BJ (cell line): ENCODE measurements around the gene TSHR. TPM values are rescaled to one million over a fixed set of nuclear protein-coding genes. Genes with fewer than 3 reads are reported as not detected.
A peak's percentile ranks its signal among the peaks of the same experiment; 100 is the strongest.

Experiments
- CTCF ChIA-PET: fragments of 350-600 bp; formaldehyde crosslinking; extraction: SDS; loops from one replicate; lab custom pipeline; 2021; ENCODE audit warnings: antibody characterized with exemption, inconsistent platforms; lab: Yijun Ruan, JAX
- POLR2A ChIA-PET: fragments of 300-600 bp; sonication (Branson Sonifier 250); formaldehyde crosslinking; extraction: SDS; loops from one replicate; lab custom pipeline; 2021; ENCODE audit warnings: antibody characterized with exemption; lab: Charles Lee
- DNase-seq: peaks from one replicate; pipeline ENCODE4 v3.0.0-alpha.2; 2011; ENCODE audit warnings: low read depth
- H3K27me3 ChIP-seq: 2 replicates; pipeline ENCODE4 v1.6.0; 2011; ENCODE audit warnings: low read length; ENCODE audit not compliant: control insufficient read depth, insufficient read depth
- H3K36me3 ChIP-seq: 2 replicates; pipeline ENCODE4 v1.5.1; 2011; ENCODE audit warnings: low read length; ENCODE audit not compliant: control insufficient read depth, insufficient read depth
- H3K4me3 ChIP-seq: 2 replicates; pipeline ENCODE4 v1.5.1; 2011; ENCODE audit warnings: low read depth, mild to moderate bottlenecking, control low read depth, low read length
- CTCF ChIP-seq: IDR thresholded peaks from 2 replicates; pipeline ENCODE4 v1.5.1; 2011; ENCODE audit warnings: low read depth, mild to moderate bottlenecking, control low read depth, inconsistent platforms, low read length, moderate library complexity; ENCODE audit not compliant: insufficient read depth
- polyA plus RNA-seq: library from polyadenylated mRNA; depleted of rRNA; stranded (reverse); fragments of >200 nt; gene quantifications from 2 replicates; pipeline ENCODE4 v1.2.3, GENCODE V29; 2011

The TSHR gene
- polyA plus RNA-seq, 1 experiment: not detected

GRCh38 chr14:81137316-81137715, 181.9 kb downstream of the TSHR start:
- POLR2A ChIA-PET: no interaction called here
- TF ChIP-seq CTCF: no peak
- no peaks in the 10 kb centered on the region for H3K27me3 ChIP-seq
- no peak overlapping the region for H3K4me3 ChIP-seq
- no peaks in the 10 kb centered on the region for H3K36me3 ChIP-seq
- peak; percentile 12 for DNase-seq
- CTCF ChIA-PET: interaction anchor here (1.6 kb wide), 1 partner anchor 12 kb away, joined by 3 read pairs; no protein-coding TSS in a partner anchor

GRCh38 chr14:81138429-81138828, 183.0 kb downstream of the TSHR start:
- POLR2A ChIA-PET: no interaction called here
- TF ChIP-seq CTCF: no peak
- Histone ChIP-seq H3K4me3 (no peak overlapping the region), H3K36me3 (no peaks in the 10 kb centered on the region), H3K27me3 (no peaks in the 10 kb centered on the region)
- CTCF ChIA-PET: no interaction called here
- no peak for DNase-seq

- ChIA-PET CTCF (interaction anchor here (0.6 kb wide), 1 partner anchor 57 kb away, joined by 4 read pairs; no protein-coding TSS in a partner anchor), POLR2A (no interaction called here)
- Histone ChIP-seq H3K27me3 (no peaks in the 10 kb centered on the region), H3K4me3 (no peak overlapping the region), H3K36me3 (no peaks in the 10 kb centered on the region)
- no peak for TF ChIP-seq CTCF
- no peak for DNase-seq
These were observed 186.0 kb downstream of the TSHR start for GRCh38 chr14:81141426-81141825.

- Histone ChIP-seq H3K27me3 (no peaks in the 10 kb centered on the region), H3K4me3 (no peak overlapping the region), H3K36me3 (no peaks in the 10 kb centered on the region)
- DNase-seq: no peak
- POLR2A ChIA-PET: no interaction called here
- CTCF ChIA-PET: no interaction called here
- TF ChIP-seq CTCF: no peak
These were observed 188.4 kb downstream of the TSHR start for GRCh38 chr14:81143793-81144192.

GRCh38 chr14:81144824-81145603, 189.6 kb downstream of the TSHR start:
- no peak for TF ChIP-seq CTCF
- no peak overlapping the region for H3K4me3 ChIP-seq
- no peak for DNase-seq
- H3K27me3 ChIP-seq: no peaks in the 10 kb centered on the region
- CTCF ChIA-PET: no interaction called here
- POLR2A ChIA-PET: no interaction called here
- no peaks in the 10 kb centered on the region for H3K36me3 ChIP-seq
